ENCODE data around the gene CARD11.
"Not testable (repeated sequence)": the region's sequence is repeated elsewhere in the genome, so short reads cannot be mapped to it uniquely, and the experiment has no call there.

The CARD11 gene

DNA sequence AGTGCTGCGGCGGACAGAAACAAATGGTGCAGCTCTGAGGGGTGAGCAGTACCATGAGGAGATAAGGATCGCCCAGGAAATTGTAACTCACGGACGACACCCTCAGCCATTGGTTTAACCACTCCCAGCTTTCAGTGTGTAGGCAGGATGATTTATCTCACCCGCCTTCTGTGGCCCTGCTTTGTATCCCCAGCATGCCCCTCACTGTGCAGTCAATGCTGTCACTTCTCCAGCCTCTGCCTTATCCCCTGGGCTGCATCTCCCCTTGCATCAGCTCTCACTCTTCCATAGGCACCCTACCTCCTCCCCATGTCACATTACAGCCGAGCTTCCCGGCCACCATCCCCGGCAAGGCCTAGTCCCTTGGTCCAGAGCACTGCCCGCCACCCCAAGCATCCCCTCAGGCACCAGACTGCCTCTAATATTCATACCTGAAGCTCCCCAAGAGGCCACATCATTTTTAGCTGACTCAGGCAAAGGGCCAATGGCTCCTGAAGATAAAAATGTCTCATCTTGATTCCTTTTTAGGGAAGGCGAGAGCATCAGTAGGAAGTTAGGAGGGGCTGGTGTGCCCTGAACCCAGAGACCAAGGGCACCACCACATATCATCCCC lies 77.1 kb downstream of the CARD11 start:
- DNase-seq (ENCODE audit: low read depth in 2 of 2, low spot score in 1 of 2) = no peak

DNA sequence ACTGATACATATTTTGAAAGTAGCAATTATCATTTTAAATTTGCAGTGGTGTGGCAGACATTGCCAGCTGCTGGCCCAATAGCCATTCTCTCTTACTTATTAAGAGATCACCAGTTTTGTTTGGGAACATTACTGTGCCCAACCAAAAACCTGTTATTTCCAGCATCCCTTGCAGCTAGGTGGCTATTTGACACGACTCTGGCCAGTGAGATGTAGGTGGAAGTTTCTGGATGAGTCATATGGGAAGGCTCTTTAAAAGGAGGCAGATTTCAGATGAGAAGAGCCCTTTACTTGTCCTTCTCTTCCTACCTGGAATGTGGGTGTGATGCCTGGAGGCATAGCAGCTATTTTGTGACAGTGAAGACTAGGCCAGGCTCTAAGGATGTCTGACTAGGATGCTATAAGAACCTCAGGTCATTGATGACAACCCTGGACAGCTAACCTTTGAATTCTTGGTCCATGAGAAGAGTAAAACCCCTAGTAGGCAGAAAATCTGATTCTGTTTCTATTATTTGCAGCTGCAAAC lies 77.9 kb downstream of the CARD11 start:
- DNase-seq (ENCODE audit: low read depth in 2 of 2, low spot score in 1 of 2) = no peak

DNA sequence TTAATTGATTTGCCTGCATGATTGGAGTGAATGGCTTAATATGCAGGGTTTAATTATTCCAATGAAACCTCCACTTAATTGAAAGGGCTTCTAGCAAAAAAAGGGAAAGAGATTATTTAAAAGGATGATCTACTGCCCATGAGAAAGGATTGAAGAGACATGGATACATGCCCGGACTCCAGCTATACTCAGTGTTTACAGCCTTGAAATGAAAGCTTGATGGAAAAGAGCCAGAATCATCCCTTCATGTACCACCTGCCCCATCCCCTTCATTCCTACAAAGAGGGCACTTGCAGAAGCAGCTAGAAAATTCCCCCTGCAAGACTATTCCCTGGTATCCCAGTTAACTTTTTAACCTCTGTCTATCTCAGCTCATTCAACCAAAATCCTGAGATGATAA lies 78.4 kb downstream of the CARD11 start:
- no peak for DNase-seq (ENCODE audit: low read depth in 2 of 2, low spot score in 1 of 2)

DNA sequence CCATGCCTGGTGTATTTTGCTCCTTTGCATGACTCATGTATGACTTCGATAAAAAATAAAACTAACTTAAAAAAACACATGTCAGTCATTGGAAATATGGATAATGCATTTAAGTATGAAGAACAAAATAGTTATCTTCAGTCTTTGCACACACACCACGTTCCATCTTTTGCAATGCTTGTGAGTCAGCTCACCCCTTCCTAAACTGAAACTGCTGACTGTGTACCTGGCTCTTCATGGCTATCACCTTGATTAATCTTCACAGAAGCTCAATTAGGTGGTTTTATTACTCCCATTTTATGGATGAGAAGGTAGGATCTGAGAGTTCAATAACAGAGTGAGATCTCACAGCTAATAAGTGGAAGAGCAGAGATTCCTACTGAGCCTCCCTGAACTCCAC lies 79.5 kb downstream of the CARD11 start:
- no peak for DNase-seq (ENCODE audit: low read depth in 2 of 2, low spot score in 1 of 2)

DNA sequence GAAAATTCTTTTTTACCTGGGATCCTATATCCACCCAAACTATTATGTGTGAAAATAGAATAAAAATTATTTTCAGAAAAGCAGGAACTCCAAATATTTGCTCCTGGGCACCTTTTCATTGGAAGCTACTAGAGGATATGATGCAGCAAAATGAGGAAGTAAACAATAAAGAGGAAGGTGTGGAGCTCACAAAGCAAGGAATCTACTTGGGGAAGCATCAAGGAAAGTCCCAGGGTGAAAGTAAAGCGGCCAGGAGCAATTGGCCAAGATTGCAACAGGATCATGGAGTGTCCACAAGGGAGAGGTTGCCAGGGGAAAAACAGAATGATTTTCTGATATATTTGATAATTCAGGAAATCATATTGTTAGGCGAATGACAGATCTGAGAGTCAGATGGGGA lies 80.8 kb downstream of the CARD11 start:
- DNase-seq (ENCODE audit: low read depth in 2 of 2, low spot score in 1 of 2) = no peak

DNA sequence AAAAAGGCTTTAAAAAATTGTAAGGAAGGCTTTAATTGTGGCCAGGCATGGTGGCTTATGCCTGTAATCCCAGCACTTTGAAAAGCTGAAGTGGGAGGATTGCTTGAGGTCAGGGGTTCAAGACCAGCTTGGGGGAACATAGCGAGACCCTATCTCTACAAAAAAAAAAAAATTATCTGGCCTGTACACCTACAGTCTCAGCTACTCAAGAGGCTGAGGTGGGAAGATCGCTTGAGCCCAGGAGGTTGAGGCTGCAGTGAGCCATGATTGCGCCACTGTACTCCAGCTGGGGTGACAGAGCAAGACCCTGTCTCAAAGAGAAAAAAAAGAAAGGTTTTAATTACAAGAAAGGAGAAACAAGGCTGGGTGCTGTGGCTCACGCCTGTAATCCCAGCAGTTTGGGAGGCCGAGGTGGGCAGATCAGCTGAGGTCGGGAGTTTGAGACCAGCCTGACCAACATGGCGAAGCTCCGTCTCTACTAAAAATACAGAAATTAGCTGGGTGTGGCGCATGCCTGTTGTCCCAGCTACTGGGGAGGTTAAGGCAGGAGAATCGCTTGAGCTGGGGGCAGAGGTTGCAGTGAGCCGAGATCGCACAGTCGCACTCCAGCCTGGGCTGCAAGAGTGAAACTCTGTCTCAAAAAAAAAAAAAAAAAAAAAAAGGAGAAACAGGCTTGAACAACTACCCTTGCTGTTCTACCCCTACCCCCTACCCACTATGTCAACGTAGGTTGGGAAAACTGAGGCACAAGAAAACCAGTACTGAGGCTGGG lies 83.7 kb downstream of the CARD11 start:
- DNase-seq (ENCODE audit: low read depth in 2 of 2, low spot score in 1 of 2) = no peak

DNA sequence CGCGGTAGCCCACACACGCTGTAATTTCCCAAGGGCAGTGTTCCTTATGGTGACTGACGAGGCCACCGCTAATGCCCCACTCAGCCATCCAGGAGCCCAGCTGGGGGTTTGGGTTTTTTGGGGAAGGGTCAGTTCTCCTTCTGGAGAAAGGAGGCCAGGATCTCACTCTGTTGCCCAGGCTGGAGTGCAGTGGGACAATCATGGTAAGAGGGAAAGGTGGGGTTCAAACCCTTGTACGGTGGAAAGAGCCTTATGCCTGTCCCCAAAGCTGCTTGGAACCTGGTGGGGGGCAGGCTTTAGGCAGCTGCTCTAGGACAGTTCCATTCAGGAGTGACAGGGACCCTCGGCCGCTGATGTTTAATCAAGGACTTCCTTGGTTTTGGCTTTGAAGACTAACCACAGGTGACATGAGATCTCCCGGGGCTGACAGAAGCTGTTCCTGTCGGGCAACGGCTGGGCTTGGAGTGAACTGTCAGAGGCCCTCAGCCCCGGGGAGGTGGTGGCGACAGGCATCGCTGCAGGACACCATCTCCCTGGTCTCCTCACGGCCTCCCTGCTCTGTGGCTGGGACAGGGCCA lies 84.5 kb downstream of the CARD11 start:
- no peak for DNase-seq (ENCODE audit: low read depth in 2 of 2, low spot score in 1 of 2)

DNA sequence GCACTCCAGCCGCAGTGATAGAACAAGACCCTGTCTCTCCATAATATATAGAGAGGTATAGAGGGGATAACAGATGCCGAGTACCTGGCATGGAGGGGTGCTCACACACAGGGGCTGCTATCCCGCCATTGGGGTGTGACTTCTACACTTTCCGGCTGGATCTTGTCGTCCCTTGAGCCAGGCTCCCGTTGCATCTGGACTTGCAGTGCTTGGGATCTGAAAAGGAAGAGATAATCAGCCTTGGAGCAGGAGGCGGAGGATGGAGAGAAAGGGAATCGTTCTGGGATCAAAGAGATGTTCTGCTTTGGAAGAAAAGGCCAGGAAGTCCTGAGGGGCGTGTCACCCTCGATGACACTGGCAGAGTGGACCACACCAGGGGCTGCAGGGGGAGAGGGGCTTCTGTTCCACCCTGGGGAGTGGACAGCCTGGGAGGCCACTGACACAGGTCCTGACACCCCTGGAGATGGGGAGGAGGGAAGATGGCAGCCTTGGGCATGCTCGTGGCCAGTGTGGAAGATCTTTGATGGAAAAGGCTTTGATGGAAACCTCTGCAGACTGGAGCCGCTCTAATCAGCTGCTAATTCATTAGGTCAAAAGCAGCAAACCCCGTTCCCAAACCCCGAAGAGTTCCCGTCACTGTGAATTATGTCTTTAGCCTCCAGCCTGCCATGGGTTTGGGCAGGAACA lies 85.1 kb downstream of the CARD11 start:
- DNase-seq (ENCODE audit: low read depth in 2 of 2, low spot score in 1 of 2) = no peak

DNA sequence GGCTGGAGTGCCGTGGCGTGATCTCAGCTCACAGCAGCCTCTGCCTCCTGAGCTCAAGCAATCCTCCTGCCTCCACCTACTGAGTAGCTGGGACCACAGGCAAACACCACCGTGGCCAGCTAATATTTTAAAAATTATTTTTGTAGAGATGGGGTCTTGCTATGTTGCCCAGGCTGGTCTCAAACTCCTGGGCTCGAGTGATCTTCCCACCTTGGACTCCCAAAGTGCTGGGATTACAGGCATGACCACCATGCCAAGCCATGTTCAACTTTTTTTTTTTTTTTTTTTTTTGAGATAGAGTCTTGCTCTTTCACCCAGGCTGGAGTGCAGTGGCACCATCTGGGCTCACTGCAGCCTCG lies 86.3 kb downstream of the CARD11 start:
- not testable (repeated sequence) for DNase-seq (ENCODE audit: low read depth in 2 of 2, low spot score in 1 of 2)

DNA sequence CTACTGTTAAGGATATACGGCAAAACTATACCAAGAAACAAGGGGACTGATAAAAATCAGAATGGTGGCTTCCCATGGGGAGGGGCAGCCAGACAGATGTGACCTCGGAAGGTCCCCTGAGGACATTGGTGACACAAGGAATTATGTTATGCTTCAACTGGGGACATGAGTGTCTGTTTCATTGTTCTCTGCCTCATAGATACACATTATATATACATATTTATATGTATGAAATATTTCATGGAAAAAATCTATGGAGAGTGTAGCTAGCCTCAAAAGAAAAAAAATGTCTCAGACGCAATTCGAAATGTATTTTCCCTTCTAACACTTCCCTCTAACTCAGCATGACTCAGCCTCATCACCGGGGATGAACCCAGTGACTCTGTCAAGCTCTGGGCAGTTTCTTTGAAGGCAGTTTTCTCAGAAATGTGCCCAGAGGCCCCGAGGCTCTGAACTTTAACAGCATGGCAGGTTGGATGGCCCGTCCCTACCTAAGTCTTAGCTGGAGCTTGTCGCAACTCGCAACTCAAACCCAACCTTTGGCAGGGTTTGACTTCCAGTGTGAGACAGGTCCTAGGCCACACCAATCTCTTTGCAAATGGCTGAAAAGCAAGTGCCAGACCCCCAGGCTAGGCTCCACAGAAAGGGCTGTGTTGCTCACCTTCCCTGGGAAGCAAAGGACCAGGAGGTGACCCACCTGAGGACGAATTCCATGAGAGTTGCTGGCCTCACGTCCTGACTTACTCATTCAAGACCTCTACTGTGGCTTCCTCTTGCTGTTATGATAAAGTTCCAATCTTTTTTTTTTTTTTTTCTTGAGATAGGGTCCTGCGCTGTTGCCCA lies 86.9 kb downstream of the CARD11 start:
- peak in 1 of 2 donors; percentile 21 for DNase-seq (ENCODE audit: low read depth in 2 of 2, low spot score in 1 of 2)

DNA sequence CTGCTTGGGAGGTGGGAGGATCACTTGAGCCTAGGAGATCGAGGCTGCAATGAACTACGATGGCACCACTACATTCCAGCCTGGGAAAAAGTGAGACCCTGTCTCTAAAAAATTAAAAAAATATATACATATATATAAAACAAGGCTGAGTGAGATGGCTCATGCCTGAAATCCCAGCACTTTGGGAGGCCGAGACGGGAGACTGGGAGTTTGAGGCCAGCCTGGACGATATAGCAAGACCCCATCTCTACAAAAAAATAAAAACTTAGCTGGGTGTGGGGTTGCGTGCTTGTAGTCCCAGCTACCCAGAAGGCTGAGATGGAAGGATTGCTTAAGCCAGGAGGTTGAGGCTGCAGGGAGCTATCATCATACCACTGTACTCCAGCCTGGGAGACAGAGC lies 87.6 kb downstream of the CARD11 start:
- DNase-seq (ENCODE audit: low read depth in 2 of 2, low spot score in 1 of 2) = no peak

DNA sequence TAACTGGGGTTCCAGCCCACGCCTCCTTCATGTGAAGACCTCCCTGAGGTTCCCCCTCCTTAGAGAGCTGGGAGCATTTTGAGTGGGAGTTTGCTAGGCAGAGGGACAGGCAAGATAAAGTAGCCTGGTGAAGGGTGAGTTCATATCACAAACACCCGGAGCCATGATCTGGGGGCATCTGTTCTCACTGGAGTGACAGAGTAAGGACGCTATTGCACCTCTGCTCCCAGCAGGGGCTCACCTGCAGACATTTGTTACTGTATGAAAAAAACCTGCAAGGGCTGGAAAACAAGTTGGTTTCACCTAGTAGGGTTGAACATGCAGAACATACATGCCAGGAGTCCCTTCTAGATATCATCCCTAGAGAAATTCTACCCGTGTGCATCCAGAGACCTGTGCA lies 88.4 kb downstream of the CARD11 start:
- DNase-seq (ENCODE audit: low read depth in 2 of 2, low spot score in 1 of 2) = no peak

DNA sequence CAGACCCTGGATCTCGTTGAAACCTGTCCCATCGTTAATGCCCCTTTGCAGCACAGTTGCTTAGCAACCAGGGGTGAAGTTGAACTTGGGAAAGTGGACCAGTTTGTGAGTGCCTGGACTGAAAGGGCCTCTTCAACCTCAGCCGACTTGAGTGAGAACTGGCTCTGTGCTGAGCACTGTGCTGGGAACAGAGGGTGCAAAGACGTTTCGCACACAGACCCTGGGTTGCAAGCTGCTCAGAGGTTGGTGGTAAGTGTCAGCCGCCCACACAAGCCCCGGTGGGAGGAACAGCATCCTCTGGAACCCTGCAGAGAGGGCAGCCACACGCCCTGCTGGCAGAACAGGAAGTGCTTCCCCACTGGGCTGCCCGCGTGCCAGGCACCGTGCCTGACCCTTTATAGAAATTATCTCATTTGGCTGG lies 89.2 kb downstream of the CARD11 start:
- DNase-seq (ENCODE audit: low read depth in 2 of 2, low spot score in 1 of 2) = peak in 1 of 2 donors; percentile 45

DNA sequence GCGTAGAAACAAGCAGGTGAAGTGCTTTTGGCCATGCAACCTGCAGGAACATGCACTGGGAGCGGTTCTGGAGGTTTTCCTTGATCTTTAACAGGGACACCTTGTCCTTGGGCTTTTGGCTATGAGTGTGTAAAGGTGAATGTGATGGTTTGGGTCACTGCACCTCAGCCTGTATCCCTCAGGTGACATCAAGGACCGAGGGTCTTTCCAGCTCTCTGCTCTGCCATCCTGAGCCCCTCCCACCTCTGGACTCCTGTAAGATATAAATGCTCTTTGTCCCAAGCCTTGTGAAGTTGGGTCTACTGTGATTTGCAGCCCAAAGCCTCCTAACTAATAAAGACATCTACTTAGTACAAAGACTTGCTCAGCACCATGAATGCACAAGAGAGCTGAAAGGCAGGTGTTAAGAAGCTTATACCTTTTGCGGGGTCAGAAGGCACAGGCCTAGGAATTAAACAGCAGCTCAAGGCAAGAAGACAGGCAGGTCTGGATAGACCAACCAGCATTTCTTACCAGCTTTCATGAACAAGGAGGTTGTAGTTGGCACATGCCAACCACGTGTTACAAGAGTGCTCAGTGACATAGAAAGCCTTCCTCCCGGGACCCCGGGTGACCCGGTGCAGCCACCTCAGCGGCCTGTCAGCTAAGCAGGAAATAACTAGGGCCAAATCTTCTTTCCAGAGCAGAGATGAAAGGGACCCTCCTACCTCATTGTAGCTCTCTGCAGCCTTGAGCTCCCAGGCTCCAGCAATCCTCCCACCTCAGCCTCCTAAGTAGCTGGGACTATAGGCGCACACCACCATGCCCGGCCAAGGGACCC lies 89.9 kb downstream of the CARD11 start:
- no peak for DNase-seq (ENCODE audit: low read depth in 2 of 2, low spot score in 1 of 2)

DNA sequence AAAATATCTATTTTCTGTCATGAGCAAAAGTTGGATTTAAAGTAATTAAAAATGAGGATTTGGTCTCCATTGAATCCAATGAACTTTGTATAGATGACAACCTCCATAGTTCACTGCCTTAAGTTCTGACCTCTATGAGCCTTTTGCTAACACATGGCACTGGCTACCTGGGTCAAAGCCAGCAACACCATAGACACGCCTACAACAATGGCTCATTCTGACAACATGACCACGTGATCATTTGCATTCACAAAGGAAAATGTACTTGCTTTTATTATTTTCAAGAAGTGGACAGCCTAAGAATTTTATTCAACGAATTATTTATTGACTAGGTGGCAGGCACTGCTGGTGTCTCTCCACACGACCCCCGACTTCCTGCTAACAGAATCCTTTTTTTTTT lies 90.6 kb downstream of the CARD11 start:
- DNase-seq (ENCODE audit: low read depth in 2 of 2, low spot score in 1 of 2) = no peak

DNA sequence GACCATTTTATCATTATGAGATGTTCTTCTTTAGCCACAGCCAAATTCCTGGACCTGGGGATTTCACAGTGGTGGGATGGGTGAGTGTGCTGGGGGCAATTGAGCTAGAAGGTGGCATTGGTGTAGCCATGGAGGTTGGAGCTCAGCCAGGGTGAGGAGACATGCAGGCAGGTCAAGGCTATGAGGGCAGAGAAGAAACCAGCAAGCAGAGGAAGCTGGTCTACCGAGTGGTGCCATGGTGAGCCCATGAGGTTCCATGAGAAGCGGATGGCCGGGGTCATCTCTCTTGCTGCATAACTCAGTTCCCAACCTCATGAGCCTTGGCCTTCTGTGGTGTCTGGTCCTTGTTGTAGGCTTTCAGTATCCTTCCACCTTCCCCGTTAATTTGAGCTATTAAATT lies 91.4 kb downstream of the CARD11 start:
- DNase-seq (ENCODE audit: low read depth in 2 of 2, low spot score in 1 of 2) = no peak

DNA sequence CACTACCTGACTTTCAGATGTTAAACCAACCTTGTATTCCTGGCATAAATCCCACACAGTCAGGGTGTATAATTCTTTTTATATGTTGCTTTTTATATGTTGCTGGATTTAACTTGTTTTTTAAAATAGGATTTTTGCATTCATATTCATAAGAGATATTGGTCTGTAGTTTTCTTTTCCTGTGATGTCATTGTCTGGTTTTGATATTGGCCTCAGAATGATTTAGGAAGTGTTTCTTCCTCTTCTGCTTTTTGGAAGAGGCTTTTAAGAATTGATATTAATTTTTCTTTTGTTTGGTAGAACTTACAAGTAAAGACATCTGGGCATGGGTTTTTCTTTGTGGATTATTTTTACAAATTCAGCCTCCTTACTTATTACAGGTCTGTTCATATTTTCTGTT lies 93.1 kb downstream of the CARD11 start:
- DNase-seq (ENCODE audit: low read depth in 2 of 2, low spot score in 1 of 2) = no peak

DNA sequence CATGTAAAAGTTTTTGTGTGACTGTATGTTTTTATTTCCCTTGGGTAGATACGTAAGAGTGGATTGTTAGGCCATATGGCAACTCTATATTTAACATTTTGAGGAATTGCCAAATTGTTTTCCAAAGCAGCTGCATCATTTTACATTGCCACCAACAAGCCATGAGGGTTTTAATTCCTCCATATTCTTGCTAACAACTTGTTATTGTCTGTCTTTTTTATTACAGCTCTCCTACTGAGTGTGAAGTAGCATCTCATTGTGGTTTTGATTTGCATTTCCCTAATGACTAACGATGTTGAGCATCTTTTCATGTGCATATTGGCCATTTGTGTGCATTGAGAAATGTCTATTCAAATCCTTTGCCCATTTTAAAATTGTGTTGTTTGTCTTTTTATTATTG lies 94.9 kb downstream of the CARD11 start:
- no peak for DNase-seq (ENCODE audit: low read depth in 2 of 2, low spot score in 1 of 2)

DNA sequence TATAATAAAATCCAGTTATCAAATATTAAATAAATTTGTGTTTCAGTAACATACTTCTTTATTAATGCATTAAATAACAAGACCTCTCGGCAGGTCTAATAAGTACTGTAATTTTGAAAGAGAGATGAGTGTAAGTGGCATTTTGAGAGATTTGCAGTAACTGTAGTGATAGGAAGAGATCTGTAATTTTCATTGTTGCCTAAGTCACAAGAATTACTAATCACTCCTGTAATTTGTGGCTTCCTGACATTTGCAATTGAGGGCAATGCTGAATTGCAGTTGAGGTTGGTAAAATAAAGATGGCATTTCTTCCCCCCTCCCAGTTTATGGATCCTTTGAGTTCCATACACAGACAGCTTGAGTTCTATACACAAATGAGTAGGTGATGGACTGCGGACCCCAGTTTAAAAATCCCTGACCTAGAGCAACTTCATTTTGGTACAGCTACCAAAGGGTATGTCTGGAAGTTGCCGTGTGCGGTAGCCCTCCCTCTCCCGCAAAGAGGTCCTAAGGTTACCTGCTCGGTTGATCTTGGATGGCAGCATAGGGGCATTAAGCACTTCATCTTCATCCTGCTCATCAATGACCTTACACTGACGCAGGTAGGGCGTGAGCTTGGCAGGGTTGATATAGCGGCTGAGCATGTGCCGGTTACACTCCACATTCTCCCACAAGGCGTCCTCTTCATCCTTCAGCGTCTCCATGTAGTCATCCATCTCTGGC lies 96.4 kb downstream of the CARD11 start:
- no peak for DNase-seq (ENCODE audit: low read depth in 2 of 2, low spot score in 1 of 2)
